ENCODE measurements around the gene BEX4. TPM values are rescaled to one million over a fixed set of nuclear protein-coding genes. Genes with fewer than 3 reads are reported as not detected.

The BEX4 gene
- total RNA-seq, 2 experiments from 2014 or later, result 9.7 to 13.1 TPM

GRCh38 chrX:103253608-103254007, 38.7 kb downstream of the BEX4 start:
- Mint-ChIP-seq H3K4me3 (peak overlapping the region; percentile 93), H3K36me3 (ENCODE audit: low read depth) (peaks cover 11% of the 10 kb centered on the region), H3K27me3 (no peaks in the 10 kb centered on the region), H3K4me1 (ENCODE audit: low read depth) (peaks cover 13% of the 10 kb centered on the region), H3K27ac (peak overlapping the region; percentile 95), H3K9me3 (no peaks in the 10 kb centered on the region)
- no peak for TF ChIP-seq CTCF (IDR thresholded peaks at IDR 0.05)
- ChIA-PET CTCF (interaction anchor here (1.0 kb wide), 1 partner anchor 42 kb away, joined by 3 read pairs; no protein-coding TSS in a partner anchor), POLR2A (interaction anchor here (0.8 kb wide), 1 partner anchor 12 kb away, joined by 3 read pairs; no protein-coding TSS in a partner anchor)
- ATAC-seq, result no peak
- no peak for DNase-seq
- intact Hi-C loops (cut with micrococcal nuclease), result no loop called here

GRCh38 chrX:103254171-103254824, 39.4 kb downstream of the BEX4 start:
- ChIA-PET POLR2A (interaction anchor here (0.8 to 1.3 kb wide), 2 partner anchors 11 to 39 kb away, joined by 3 to 6 read pairs; partner anchors contain the start of gene BEX4), CTCF (no interaction called here)
- Mint-ChIP-seq H3K9me3 (no peaks in the 10 kb centered on the region), H3K4me3 (peak overlapping the region; percentile 93), H3K27me3 (no peaks in the 10 kb centered on the region), H3K27ac (peak overlapping the region; percentile 95), H3K36me3 (ENCODE audit: low read depth) (peaks cover 11% of the 10 kb centered on the region), H3K4me1 (ENCODE audit: low read depth) (peaks cover 13% of the 10 kb centered on the region)
- intact Hi-C loops (cut with micrococcal nuclease), result no loop called here
- ATAC-seq (peak; percentile 70), DNase-seq (peak; percentile 66)
- no peak for TF ChIP-seq CTCF (IDR thresholded peaks at IDR 0.05)

GRCh38 chrX:103254921-103255493, 40.1 kb downstream of the BEX4 start, which contains the start of gene TCEAL8:
TCEAL8 (minus strand) TSS chrX:103255155; CDS start chrX:103253979, 1,176 bp downstream.
- Mint-ChIP-seq H3K9me3 (no peaks in the 10 kb centered on the region), H3K27ac (peak within 1 kb of the TSS; percentile 95), H3K27me3 (no peaks in the 10 kb centered on the region), H3K4me1 (ENCODE audit: low read depth) (peaks cover 13% of the 10 kb centered on the region), H3K4me3 (peak within 1 kb of the TSS; percentile 93), H3K36me3 (ENCODE audit: low read depth) (peaks cover 11% of the 10 kb centered on the region)
- ChIA-PET CTCF (interaction anchor here (0.6 kb wide), 1 partner anchor 39 kb away, joined by 3 read pairs; no protein-coding TSS in a partner anchor), POLR2A (interaction anchor here (1.3 kb wide), 1 partner anchor 40 kb away, joined by 6 read pairs; the partner anchor contains the start of gene BEX4)
- intact Hi-C loops (cut with micrococcal nuclease), result no loop called here
- peak; percentile 91 for ATAC-seq
- TF ChIP-seq CTCF (IDR thresholded peaks at IDR 0.05), result no peak
- peak; percentile 84 for DNase-seq

- Mint-ChIP-seq H3K4me1 (ENCODE audit: low read depth) (peaks cover 13% of the 10 kb centered on the region), H3K9me3 (no peaks in the 10 kb centered on the region), H3K4me3 (no peak overlapping the region), H3K27ac (no peak overlapping the region), H3K27me3 (no peaks in the 10 kb centered on the region), H3K36me3 (ENCODE audit: low read depth) (peaks cover 11% of the 10 kb centered on the region)
- no peak for DNase-seq
- CTCF ChIA-PET, result no interaction called here
- no peak for TF ChIP-seq CTCF (IDR thresholded peaks at IDR 0.05)
- intact Hi-C loops (cut with micrococcal nuclease), result no loop called here
- ATAC-seq, result no peak
- POLR2A ChIA-PET, result no interaction called here
Measured at GRCh38 chrX:103256651-103257050, 41.7 kb downstream of the BEX4 start.

- Mint-ChIP-seq H3K36me3 (ENCODE audit: low read depth) (peaks cover 10% of the 10 kb centered on the region), H3K4me3 (no peak overlapping the region), H3K9me3 (no peaks in the 10 kb centered on the region), H3K27ac (no peak overlapping the region), H3K27me3 (peaks cover under 1% of the 10 kb centered on the region), H3K4me1 (ENCODE audit: low read depth) (peaks cover 12% of the 10 kb centered on the region)
- CTCF ChIA-PET, result interaction anchor here (1.5 kb wide), 1 partner anchor 47 kb away, joined by 6 read pairs; no protein-coding TSS in a partner anchor
- intact Hi-C loops (cut with micrococcal nuclease), result no loop called here
- DNase-seq (no peak), ATAC-seq (no peak)
- no peak for TF ChIP-seq CTCF (IDR thresholded peaks at IDR 0.05)
- POLR2A ChIA-PET, result no interaction called here
Measured at GRCh38 chrX:103258275-103258674, 43.4 kb downstream of the BEX4 start.
